ENCODE results near the gene RNF4.

Gene RNF4, protein sequence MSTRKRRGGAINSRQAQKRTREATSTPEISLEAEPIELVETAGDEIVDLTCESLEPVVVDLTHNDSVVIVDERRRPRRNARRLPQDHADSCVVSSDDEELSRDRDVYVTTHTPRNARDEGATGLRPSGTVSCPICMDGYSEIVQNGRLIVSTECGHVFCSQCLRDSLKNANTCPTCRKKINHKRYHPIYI

DNA sequence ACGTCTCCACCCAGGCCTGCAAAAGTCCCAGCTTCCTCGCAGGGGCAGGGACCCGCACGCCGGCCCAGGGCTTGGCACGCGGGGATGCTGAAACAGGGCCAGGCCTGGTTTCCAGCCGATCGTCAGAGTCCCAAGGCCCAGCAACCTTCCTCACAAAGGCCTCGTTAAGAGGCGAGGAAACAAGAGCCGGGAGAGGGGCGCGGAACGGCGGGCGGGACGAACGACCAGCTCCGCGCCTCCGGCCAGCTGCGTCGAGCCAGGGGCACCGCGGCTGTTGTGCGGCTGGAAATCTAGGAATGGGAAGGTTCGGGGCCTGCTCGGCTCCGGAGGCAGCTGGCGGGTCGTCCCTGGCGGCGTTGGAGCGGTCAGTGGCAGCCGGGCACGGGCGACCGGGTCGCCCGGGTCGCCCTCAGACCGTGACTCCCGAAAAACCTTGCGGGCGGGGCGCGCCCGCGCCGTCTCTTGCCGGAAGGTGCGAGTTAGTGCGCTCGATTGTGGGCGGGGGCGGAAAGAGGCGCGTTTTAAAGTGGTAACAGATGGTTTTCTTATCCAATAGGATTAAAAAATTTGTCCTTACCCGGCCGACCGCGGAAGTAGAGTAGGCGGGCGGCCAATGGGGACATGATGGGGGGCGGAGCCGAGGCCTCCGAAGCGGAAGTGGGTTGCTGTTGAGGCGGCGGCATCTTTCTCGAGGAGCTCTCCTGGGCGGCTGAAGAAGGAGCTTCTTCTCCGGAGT is at the start of gene RNF4:
TSS of gene RNF4 (plus strand) at position 651 of the 736 bp plus-strand sequence. CDS start 21,388 bp downstream, outside the sequence.
- ChIA-PET POLR2A (interaction anchor here (1.0 to 1.5 kb wide), 4 partner anchors 13 to 67 kb away, joined by 3 to 6 read pairs (median 3); partner anchors contain the start of genes CFAP99 and ZFYVE28), CTCF (interaction anchor here (0.8 to 2.6 kb wide), 12 partner anchors 8 to 248 kb away, joined by 3 to 11 read pairs (median 3); partner anchors contain the start of genes HAUS3 and POLN)
- peak; percentile 98 for DNase-seq (ENCODE audit: extremely low spot score)
- TF ChIP-seq, protein P1, sequence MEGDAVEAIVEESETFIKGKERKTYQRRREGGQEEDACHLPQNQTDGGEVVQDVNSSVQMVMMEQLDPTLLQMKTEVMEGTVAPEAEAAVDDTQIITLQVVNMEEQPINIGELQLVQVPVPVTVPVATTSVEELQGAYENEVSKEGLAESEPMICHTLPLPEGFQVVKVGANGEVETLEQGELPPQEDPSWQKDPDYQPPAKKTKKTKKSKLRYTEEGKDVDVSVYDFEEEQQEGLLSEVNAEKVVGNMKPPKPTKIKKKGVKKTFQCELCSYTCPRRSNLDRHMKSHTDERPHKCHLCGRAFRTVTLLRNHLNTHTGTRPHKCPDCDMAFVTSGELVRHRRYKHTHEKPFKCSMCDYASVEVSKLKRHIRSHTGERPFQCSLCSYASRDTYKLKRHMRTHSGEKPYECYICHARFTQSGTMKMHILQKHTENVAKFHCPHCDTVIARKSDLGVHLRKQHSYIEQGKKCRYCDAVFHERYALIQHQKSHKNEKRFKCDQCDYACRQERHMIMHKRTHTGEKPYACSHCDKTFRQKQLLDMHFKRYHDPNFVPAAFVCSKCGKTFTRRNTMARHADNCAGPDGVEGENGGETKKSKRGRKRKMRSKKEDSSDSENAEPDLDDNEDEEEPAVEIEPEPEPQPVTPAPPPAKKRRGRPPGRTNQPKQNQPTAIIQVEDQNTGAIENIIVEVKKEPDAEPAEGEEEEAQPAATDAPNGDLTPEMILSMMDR (IDR thresholded peaks at IDR 0.05; ENCODE audit: control extremely low read depth, extremely low read depth, low read depth, missing control alignments), result no peak

DNA sequence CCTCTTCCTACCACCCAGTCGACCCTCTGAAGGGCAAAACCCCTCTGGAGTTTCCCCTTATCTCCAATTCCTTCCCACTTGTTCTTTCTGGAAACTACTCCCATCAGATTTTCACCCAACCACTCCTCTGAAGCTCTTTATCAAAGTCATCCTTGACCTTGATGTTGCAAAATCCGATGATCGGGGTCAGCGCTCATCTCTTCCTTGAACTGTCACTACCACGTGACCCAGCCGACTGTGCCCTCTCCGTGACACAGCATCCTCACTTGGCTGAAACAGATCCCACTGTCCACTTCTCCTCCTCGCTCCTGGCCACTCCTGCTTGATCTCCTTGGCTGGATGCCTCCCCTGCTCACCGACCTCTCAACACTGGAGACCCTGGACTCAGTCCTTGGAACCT is 49.1 kb upstream of the RNF4 start:
- ChIA-PET POLR2A (no interaction called here), CTCF (interaction anchor here (1.0 to 1.3 kb wide), 2 partner anchors 7 to 59 kb away, joined by 3 to 4 read pairs; no protein-coding TSS in a partner anchor)
- TF ChIP-seq, protein P1 (IDR thresholded peaks at IDR 0.05; ENCODE audit: control extremely low read depth, extremely low read depth, low read depth, missing control alignments), result no peak
- no peak for DNase-seq (ENCODE audit: extremely low spot score)

DNA sequence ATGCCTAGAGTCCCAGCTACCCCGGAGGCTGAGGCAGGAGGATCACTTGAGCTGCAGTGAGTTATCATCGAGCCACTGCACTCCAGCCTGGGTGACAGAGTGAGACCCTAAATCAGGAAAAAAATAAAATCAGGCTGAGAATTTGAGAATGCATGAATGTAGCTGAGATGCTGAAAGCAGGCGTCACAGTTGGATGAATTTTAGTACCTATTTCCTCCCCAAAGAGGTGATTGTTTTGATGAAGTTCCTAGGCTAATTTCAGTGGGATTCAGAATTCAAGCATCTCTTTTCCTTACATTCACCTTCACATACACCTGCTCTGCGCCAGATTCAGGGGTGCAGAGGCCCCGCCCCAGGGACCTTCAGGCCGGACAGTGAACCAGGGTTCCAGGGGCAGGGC is 47.0 kb upstream of the RNF4 start:
- ChIA-PET CTCF (interaction anchor here (2.4 to 2.7 kb wide), 2 partner anchors 10 to 20 kb away, joined by 6 to 9 read pairs; no protein-coding TSS in a partner anchor), POLR2A (no interaction called here)
- DNase-seq (ENCODE audit: extremely low spot score), result no peak
- TF ChIP-seq, protein P1 (IDR thresholded peaks at IDR 0.05; ENCODE audit: control extremely low read depth, extremely low read depth, low read depth, missing control alignments), result no peak

DNA sequence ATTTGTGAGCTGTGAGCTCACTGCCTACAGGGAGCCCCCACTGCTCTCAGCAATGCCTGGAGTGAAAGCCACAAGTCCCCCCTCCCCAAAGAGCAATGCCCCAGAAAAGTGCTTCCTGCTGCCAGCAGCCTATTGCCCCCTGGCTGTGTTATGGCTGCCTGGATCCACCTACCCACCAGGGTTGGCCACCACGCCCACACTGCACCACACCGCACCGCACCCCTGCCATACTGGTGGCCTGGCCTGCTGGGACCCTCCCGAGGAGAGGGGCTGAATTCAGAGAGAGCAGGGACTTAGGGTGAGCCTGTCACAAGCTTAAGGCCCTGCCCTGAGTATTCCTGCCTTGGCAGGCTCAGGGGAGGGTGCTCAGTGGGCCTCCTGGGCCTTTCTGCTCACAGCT is 45.8 kb upstream of the RNF4 start:
- TF ChIP-seq, protein P1 (IDR thresholded peaks at IDR 0.05; ENCODE audit: control extremely low read depth, extremely low read depth, low read depth, missing control alignments), result no peak
- ChIA-PET CTCF (interaction anchor here (1.0 to 2.7 kb wide), 3 partner anchors 9 to 184 kb away, joined by 3 to 9 read pairs (median 6); no protein-coding TSS in a partner anchor), POLR2A (no interaction called here)
- no peak for DNase-seq (ENCODE audit: extremely low spot score)

DNA sequence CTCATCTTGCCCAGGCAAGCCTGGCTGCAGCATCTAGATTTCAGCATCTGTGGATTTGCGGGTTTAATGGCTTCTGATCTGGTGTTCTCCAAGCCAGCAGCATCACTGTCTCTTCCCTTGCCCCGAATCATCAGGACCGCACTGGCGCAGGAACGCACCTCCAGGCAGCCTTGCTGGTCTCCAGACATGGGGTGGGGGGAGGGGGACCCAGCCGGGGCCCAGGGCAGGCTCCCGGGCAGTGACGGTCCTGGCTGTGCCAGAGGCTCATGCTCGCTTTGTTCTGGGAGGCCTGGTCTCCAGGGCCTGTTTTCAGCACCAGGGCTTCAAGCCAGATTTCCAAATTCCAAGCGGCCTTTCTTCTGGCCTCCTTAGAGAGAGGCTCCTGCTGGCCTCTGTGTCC is 45.2 kb upstream of the RNF4 start:
- ChIA-PET POLR2A (no interaction called here), CTCF (interaction anchor here (1.0 to 2.4 kb wide), 2 partner anchors 9 to 185 kb away, joined by 3 to 6 read pairs; no protein-coding TSS in a partner anchor)
- TF ChIP-seq, protein P1 (IDR thresholded peaks at IDR 0.05; ENCODE audit: control extremely low read depth, extremely low read depth, low read depth, missing control alignments), result no peak
- no peak for DNase-seq (ENCODE audit: extremely low spot score)

DNA sequence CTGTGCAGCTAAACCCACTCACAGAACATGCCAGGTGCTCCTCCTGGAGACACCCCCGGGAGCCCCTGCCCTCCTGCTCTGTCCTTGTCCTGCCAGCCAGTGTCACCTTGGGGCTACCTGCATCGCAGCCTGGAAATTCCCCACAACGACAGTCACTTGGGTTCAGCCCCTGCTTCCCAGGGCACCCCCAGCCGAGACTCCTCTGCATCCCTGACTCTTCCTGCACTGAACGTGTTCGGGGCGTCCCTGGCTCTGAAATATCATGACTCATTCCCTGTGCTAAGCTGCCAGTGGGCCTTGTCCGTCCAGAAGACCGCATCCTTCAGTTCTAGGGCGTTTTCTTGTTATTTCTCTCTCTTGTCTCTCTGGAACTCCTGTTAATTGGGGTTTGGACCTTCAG is 44.3 kb upstream of the RNF4 start:
- CTCF ChIA-PET, result interaction anchor here (1.2 kb wide), 1 partner anchor 61 kb away, joined by 3 read pairs; no protein-coding TSS in a partner anchor
- POLR2A ChIA-PET, result no interaction called here
- no peak for DNase-seq (ENCODE audit: extremely low spot score)

More for the DNA sequence above, 44.3 kb upstream of the RNF4 start:
- TF ChIP-seq, protein P1 (IDR thresholded peaks at IDR 0.05; ENCODE audit: control extremely low read depth, extremely low read depth, low read depth, missing control alignments), result no peak
